Measurements from ENCODE around the gene OR2W1.

The OR2W1 gene

GRCh38 chr6:29071831-29072723, 27.1 kb upstream of the OR2W1 start:
- peak; percentile 48 for DNase-seq (ENCODE audit: low read depth)
- TF ChIP-seq CTCF (IDR thresholded peaks at IDR 0.05; ENCODE audit: insufficient read depth, low read depth, low read length, missing control alignments), result peak; percentile 65
- no peak overlapping the region for H3K4me3 ChIP-seq (ENCODE audit: low read depth, low read length)

GRCh38 chr6:29051680-29052079, 6.7 kb upstream of the OR2W1 start:
- TF ChIP-seq CTCF (IDR thresholded peaks at IDR 0.05; ENCODE audit: insufficient read depth, low read depth, low read length, missing control alignments), result no peak
- H3K4me3 ChIP-seq (ENCODE audit: low read depth, low read length), result no peak overlapping the region
- DNase-seq (ENCODE audit: low read depth), result no peak

- no peak for DNase-seq (ENCODE audit: low read depth)
- no peak for TF ChIP-seq CTCF (IDR thresholded peaks at IDR 0.05; ENCODE audit: insufficient read depth, low read depth, low read length, missing control alignments)
- no peak overlapping the region for H3K4me3 ChIP-seq (ENCODE audit: low read depth, low read length)
Observed at GRCh38 chr6:29035951-29036350, 9.0 kb downstream of the OR2W1 start.

GRCh38 chr6:29028821-29029220, 16.2 kb downstream of the OR2W1 start:
- DNase-seq (ENCODE audit: low read depth), result no peak
- no peak overlapping the region for H3K4me3 ChIP-seq (ENCODE audit: low read depth, low read length)

GRCh38 chr6:29025927-29026585, 18.9 kb downstream of the OR2W1 start:
- no peak overlapping the region for H3K4me3 ChIP-seq (ENCODE audit: low read depth, low read length)
- no peak for DNase-seq (ENCODE audit: low read depth)
- TF ChIP-seq CTCF (IDR thresholded peaks at IDR 0.05; ENCODE audit: insufficient read depth, low read depth, low read length, missing control alignments), result no peak

More at GRCh38 chr6:29028821-29029220, 16.2 kb downstream of the OR2W1 start:
- TF ChIP-seq CTCF (IDR thresholded peaks at IDR 0.05; ENCODE audit: insufficient read depth, low read depth, low read length, missing control alignments), result no peak

- no peak for DNase-seq (ENCODE audit: low read depth)
- H3K4me3 ChIP-seq (ENCODE audit: low read depth, low read length), result no peak overlapping the region
- TF ChIP-seq CTCF (IDR thresholded peaks at IDR 0.05; ENCODE audit: insufficient read depth, low read depth, low read length, missing control alignments), result no peak
Observed at GRCh38 chr6:29021434-29021833, 23.5 kb downstream of the OR2W1 start.
